Measurements from ENCODE around the gene EFNB3.

Gene EFNB3

GRCh38 chr17:7739746-7740145 lies 34.7 kb downstream of the EFNB3 start:
- no peak for DNase-seq (ENCODE audit: low read depth, low spot score)
- CTCF ChIA-PET: interaction anchor here (1.7 to 12.1 kb wide), 2 partner anchors 18 to 40 kb away, joined by 3 to 384 read pairs; no protein-coding TSS in a partner anchor
- H3K4me3 ChIP-seq (ENCODE audit: low read depth, low read length): no peak overlapping the region
- POLR2A ChIA-PET: no interaction called here
- TF ChIP-seq, protein P1, sequence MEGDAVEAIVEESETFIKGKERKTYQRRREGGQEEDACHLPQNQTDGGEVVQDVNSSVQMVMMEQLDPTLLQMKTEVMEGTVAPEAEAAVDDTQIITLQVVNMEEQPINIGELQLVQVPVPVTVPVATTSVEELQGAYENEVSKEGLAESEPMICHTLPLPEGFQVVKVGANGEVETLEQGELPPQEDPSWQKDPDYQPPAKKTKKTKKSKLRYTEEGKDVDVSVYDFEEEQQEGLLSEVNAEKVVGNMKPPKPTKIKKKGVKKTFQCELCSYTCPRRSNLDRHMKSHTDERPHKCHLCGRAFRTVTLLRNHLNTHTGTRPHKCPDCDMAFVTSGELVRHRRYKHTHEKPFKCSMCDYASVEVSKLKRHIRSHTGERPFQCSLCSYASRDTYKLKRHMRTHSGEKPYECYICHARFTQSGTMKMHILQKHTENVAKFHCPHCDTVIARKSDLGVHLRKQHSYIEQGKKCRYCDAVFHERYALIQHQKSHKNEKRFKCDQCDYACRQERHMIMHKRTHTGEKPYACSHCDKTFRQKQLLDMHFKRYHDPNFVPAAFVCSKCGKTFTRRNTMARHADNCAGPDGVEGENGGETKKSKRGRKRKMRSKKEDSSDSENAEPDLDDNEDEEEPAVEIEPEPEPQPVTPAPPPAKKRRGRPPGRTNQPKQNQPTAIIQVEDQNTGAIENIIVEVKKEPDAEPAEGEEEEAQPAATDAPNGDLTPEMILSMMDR (IDR thresholded peaks at IDR 0.05; ENCODE audit: insufficient read depth, low read length, missing control alignments): no peak

- TF ChIP-seq, protein P1 (IDR thresholded peaks at IDR 0.05; ENCODE audit: insufficient read depth, low read length, missing control alignments): no peak
- CTCF ChIA-PET: interaction anchor here (0.8 to 12.1 kb wide), 4 partner anchors 9 to 301 kb away, joined by 3 to 384 read pairs (median 3); no protein-coding TSS in a partner anchor
- no peak overlapping the region for H3K4me3 ChIP-seq (ENCODE audit: low read depth, low read length)
- no peak for DNase-seq (ENCODE audit: low read depth, low spot score)
- POLR2A ChIA-PET: no interaction called here
Observed at GRCh38 chr17:7740481-7741001, 35.5 kb downstream of the EFNB3 start.

DNA sequence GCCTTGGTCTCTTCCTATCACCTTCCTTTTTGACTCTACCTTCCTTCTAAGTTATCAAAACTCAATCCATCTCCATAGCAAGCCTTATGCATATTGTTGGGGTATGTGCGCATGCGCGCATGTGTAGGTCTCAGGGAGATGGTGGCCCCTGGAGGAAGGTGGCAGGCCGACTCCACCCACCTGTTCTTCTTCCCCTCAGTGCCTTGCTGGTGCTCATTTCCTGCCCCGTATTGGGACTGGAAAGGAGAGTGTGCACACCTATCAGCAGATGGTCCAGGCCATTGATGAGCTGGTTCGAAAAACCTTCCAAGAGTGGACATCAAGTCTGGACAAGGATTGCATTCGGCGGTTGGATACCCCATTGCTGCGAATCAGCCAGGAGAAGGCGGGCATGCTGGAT lies 37.7 kb downstream of the EFNB3 start:
- TF ChIP-seq, protein P1 (IDR thresholded peaks at IDR 0.05; ENCODE audit: insufficient read depth, low read length, missing control alignments): no peak
- no peak for DNase-seq (ENCODE audit: low read depth, low spot score)
- ChIA-PET CTCF (interaction anchor here (0.7 to 12.1 kb wide), 48 partner anchors 8 to 315 kb away, joined by 3 to 384 read pairs (median 6); partner anchors contain the start of genes ATP1B2, CYB5D1, DNAH2 and KDM6B), POLR2A (no interaction called here)
- no peak overlapping the region for H3K4me3 ChIP-seq (ENCODE audit: low read depth, low read length)

DNA sequence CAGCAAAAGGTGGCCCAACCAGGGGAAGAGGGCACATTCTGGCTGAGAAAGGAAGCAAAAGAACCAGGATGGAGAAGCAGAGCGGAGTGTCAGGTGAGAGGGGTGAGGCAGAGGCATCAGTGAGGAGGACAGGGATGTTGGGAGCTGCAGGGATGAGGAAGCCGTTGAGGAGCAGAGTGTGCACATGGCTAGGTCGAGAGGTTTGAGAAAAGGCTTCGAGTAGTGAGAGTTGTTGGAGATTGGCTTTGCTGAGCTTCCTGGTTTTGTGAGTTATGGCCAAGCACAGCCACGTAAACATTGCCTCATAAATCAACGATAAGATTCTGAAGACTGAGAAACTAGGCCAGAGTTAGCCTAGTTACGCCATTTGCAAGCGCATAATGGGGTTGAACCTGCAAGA lies 39.4 kb downstream of the EFNB3 start:
- TF ChIP-seq, protein P1 (IDR thresholded peaks at IDR 0.05; ENCODE audit: insufficient read depth, low read length, missing control alignments): no peak
- no peak for DNase-seq (ENCODE audit: low read depth, low spot score)
- ChIA-PET POLR2A (interaction anchor here (1.2 kb wide), 1 partner anchor 113 kb away, joined by 5 read pairs; the partner anchor contains the start of gene NAA38), CTCF (interaction anchor here (0.7 to 12.1 kb wide), 31 partner anchors 10 to 313 kb away, joined by 3 to 384 read pairs (median 9); partner anchors contain the start of genes CNTROB, DNAH2, KDM6B and TP53)
- no peak overlapping the region for H3K4me3 ChIP-seq (ENCODE audit: low read depth, low read length)

DNA sequence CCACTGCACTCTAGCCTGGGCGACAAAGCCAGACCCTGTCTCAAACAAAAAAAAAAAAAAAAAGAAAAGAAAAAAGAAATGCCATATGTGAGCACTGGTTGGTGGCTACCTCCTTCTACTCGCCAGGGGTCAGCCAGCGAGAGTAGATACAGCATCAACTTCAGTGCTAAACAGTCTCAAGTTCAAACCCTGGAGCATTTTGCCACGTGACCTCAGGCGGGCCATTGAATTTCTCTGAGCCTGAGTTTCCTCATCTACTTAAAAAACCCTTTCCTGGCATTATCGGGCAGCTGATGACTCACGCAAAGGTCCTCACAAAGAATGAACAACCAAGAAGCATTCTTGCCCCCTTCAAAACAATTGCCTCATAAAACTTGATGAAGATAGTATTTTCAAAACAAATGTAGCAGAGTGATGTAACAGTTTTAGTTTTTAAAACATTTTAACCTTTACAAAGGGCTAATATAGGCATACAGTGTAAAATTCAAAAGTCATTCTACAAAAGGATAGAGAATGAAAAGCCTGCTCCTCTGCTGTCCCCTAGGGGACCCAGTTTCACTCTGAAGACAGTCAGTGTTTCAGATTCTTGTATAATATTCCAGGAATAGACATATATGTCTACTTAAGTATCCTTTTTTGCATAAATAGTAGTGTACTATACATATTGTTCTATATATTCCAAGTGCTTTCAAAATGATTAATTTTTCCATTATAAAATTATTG lies 40.9 kb downstream of the EFNB3 start:
- CTCF ChIA-PET: interaction anchor here (0.9 to 12.1 kb wide), 7 partner anchors 20 to 243 kb away, joined by 3 to 384 read pairs (median 3); partner anchors contain the start of gene KDM6B

More for the DNA sequence above, 40.9 kb downstream of the EFNB3 start:
- POLR2A ChIA-PET: no interaction called here
- TF ChIP-seq, protein P1 (IDR thresholded peaks at IDR 0.05; ENCODE audit: insufficient read depth, low read length, missing control alignments): no peak
- no peak overlapping the region for H3K4me3 ChIP-seq (ENCODE audit: low read depth, low read length)
- DNase-seq (ENCODE audit: low read depth, low spot score): peak; percentile 23

Measured in AG04449 (cell line).